ENCODE results near the gene CLSTN3. TPM values are rescaled to one million over a fixed set of nuclear protein-coding genes. Genes with fewer than 3 reads are reported as not detected.

Gene CLSTN3
- total RNA-seq, 1 donor from 2014 or later: 134 TPM

DNA sequence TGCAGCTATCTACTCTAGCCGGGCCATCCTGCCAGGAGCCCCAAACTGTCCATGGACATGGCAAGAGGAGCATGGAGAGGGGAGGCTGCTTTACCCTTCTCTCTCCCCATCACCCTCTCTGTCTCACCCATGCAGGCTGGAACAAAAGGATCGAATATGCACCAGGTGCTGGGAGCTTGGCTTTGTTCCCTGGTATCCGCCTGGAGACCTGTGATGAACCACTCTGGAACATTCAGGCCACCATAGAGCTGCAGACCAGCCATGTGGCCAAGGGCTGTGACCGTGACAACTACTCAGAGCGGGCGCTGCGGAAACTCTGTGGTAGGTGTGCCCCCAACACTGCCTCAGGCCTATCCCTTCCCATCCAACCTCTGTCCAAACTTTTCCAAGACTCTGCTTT, 5.9 kb downstream of the CLSTN3 start:
- Mint-ChIP-seq H3K4me3 (ENCODE audit: unreplicated experiment) (peak overlapping the region; percentile 60), H3K36me3 (ENCODE audit: low read depth, unreplicated experiment) (peaks cover 55% of the 10 kb centered on the region), H3K4me1 (ENCODE audit: unreplicated experiment) (peaks cover 13% of the 10 kb centered on the region), H3K27ac (ENCODE audit: unreplicated experiment) (no peak overlapping the region), H3K9me3 (ENCODE audit: unreplicated experiment) (no peaks in the 10 kb centered on the region), H3K27me3 (ENCODE audit: unreplicated experiment) (peaks cover 18% of the 10 kb centered on the region)
- DNase-seq (ENCODE audit: low spot score): no peak
- TF ChIP-seq, protein P1, sequence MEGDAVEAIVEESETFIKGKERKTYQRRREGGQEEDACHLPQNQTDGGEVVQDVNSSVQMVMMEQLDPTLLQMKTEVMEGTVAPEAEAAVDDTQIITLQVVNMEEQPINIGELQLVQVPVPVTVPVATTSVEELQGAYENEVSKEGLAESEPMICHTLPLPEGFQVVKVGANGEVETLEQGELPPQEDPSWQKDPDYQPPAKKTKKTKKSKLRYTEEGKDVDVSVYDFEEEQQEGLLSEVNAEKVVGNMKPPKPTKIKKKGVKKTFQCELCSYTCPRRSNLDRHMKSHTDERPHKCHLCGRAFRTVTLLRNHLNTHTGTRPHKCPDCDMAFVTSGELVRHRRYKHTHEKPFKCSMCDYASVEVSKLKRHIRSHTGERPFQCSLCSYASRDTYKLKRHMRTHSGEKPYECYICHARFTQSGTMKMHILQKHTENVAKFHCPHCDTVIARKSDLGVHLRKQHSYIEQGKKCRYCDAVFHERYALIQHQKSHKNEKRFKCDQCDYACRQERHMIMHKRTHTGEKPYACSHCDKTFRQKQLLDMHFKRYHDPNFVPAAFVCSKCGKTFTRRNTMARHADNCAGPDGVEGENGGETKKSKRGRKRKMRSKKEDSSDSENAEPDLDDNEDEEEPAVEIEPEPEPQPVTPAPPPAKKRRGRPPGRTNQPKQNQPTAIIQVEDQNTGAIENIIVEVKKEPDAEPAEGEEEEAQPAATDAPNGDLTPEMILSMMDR (IDR thresholded peaks at IDR 0.05; ENCODE audit: unreplicated experiment): no peak

DNA sequence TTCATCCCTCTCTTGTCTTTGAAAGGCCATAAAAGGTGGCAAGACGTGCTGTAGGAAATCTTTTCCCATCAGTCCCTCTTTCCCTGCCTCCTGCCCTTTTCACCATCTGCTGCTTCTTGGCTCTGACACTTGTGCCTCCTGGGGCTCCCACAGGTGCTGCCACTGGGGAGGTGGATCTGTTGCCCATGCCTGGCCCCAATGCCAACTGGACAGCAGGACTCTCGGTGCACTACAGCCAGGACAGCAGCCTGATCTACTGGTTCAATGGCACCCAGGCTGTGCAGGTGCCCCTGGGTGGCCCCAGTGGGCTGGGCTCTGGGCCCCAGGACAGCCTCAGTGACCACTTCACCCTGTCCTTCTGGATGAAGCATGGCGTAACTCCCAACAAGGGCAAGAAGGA, 6.5 kb downstream of the CLSTN3 start:
- peak overlapping the region; percentile 23 for H3K4me3 Mint-ChIP-seq (ENCODE audit: unreplicated experiment)
- no peaks in the 10 kb centered on the region for H3K9me3 Mint-ChIP-seq (ENCODE audit: unreplicated experiment)
- H3K4me1 Mint-ChIP-seq (ENCODE audit: unreplicated experiment): peaks cover 12% of the 10 kb centered on the region
- peaks cover 60% of the 10 kb centered on the region for H3K36me3 Mint-ChIP-seq (ENCODE audit: low read depth, unreplicated experiment)
- TF ChIP-seq, protein P1 (IDR thresholded peaks at IDR 0.05; ENCODE audit: unreplicated experiment): no peak
- H3K27me3 Mint-ChIP-seq (ENCODE audit: unreplicated experiment): peaks cover 15% of the 10 kb centered on the region
- no peak overlapping the region for H3K27ac Mint-ChIP-seq (ENCODE audit: unreplicated experiment)
- no peak for DNase-seq (ENCODE audit: low spot score)

DNA sequence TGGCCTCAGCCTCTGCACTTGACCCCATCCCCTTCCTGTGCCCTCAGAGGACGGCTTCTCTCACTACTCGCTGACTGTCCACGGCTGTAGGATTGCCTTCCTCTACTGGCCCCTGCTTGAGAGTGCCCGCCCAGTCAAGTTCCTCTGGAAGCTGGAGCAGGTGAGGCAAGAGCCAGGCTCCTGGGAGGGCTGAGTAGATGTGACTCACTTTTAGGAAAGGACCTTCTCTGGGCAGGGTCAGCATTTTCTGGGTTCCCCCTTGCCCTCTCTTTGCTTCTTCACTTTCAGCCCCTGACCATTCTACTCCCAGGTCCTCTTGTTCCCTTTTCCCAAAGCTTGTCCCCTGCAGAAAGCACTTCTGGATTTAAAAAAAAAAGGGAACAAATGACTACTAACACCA, 7.7 kb downstream of the CLSTN3 start:
- no peaks in the 10 kb centered on the region for H3K9me3 Mint-ChIP-seq (ENCODE audit: unreplicated experiment)
- TF ChIP-seq, protein P1 (IDR thresholded peaks at IDR 0.05; ENCODE audit: unreplicated experiment): no peak
- H3K36me3 Mint-ChIP-seq (ENCODE audit: low read depth, unreplicated experiment): peaks cover 66% of the 10 kb centered on the region
- H3K27ac Mint-ChIP-seq (ENCODE audit: unreplicated experiment): no peak overlapping the region
- no peaks in the 10 kb centered on the region for H3K4me1 Mint-ChIP-seq (ENCODE audit: unreplicated experiment)
- peaks cover 11% of the 10 kb centered on the region for H3K27me3 Mint-ChIP-seq (ENCODE audit: unreplicated experiment)
- H3K4me3 Mint-ChIP-seq (ENCODE audit: unreplicated experiment): peak overlapping the region; percentile 61
- no peak for DNase-seq (ENCODE audit: low spot score)

DNA sequence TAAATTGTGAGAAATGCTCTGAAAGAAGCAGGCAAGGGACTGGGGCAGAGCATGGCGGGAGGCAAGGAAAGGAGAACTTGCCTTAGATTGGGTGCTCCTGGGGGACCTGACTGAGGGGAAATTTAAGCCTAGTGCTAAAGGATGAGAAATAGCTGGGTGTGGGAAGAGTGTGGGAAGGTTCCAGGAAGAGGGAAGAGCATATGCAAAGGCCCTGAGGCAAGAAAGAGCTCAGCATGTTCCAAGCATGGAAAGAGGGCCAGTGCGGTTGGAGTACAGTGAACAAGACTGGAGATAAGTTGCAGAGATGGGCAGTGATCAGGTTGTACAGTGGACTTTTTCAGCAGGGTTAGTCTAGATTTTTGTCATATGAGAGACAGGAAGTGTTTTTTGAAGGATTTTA, 9.0 kb downstream of the CLSTN3 start:
- peaks cover 6% of the 10 kb centered on the region for H3K27me3 Mint-ChIP-seq (ENCODE audit: unreplicated experiment)
- H3K9me3 Mint-ChIP-seq (ENCODE audit: unreplicated experiment): no peaks in the 10 kb centered on the region
- no peak overlapping the region for H3K27ac Mint-ChIP-seq (ENCODE audit: unreplicated experiment)
- DNase-seq (ENCODE audit: low spot score): no peak
- no peaks in the 10 kb centered on the region for H3K4me1 Mint-ChIP-seq (ENCODE audit: unreplicated experiment)
- peaks cover 64% of the 10 kb centered on the region for H3K36me3 Mint-ChIP-seq (ENCODE audit: low read depth, unreplicated experiment)
- H3K4me3 Mint-ChIP-seq (ENCODE audit: unreplicated experiment): peak overlapping the region; percentile 27
- TF ChIP-seq, protein P1 (IDR thresholded peaks at IDR 0.05; ENCODE audit: unreplicated experiment): no peak

DNA sequence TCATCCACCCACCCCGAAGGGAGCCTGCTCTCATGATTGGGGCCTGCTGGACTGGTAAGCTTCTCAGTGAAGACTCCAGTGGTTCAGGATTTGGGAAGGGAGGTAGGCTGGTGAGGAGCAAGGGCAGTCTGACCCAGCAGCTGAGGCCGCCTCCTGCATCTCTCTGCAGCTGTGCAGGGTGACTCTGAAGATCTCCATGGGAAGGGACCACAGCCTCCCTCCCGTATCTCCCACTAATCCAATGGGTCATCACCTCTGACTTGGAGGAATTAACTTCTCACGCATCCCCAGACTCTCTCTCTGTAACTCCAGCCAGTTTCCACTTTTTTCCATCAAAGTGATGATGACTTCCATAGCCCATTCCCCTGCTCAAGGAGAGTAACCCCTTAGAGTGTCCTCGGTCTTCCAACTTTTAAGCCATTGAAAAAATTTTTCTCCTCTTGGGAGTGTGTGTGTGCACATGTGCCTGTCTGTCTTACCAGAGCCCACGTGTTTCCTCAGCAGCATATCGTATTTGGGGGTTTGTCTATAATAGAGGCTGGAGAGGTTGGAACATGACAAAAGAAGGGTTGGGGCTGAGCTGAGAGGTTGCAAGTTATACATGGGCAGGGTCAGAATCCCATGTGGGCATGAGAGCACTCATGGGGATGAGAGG, 11.3 kb downstream of the CLSTN3 start:
- DNase-seq (ENCODE audit: low spot score): no peak
- Mint-ChIP-seq H3K27me3 (ENCODE audit: unreplicated experiment) (peaks cover 3% of the 10 kb centered on the region), H3K9me3 (ENCODE audit: unreplicated experiment) (no peaks in the 10 kb centered on the region), H3K36me3 (ENCODE audit: low read depth, unreplicated experiment) (peaks cover 56% of the 10 kb centered on the region), H3K4me1 (ENCODE audit: unreplicated experiment) (no peaks in the 10 kb centered on the region), H3K27ac (ENCODE audit: unreplicated experiment) (no peak overlapping the region), H3K4me3 (ENCODE audit: unreplicated experiment) (peak overlapping the region; percentile 50)
- TF ChIP-seq, protein P1 (IDR thresholded peaks at IDR 0.05; ENCODE audit: unreplicated experiment): no peak
